NT2/D1 (cell line): ENCODE measurements around the gene SAA2.

Source experiments
- YY1 ChIP-seq: IDR thresholded peaks from 2 replicates; pipeline ENCODE4 v1.6.1; 2011; ENCODE audit not compliant: insufficient read length, insufficient read depth
- ZNF274 ChIP-seq: IDR thresholded peaks from 2 replicates; pipeline ENCODE4 v1.6.1; 2011; ENCODE audit warnings: mild to moderate bottlenecking, low read depth, low read length

DNA sequence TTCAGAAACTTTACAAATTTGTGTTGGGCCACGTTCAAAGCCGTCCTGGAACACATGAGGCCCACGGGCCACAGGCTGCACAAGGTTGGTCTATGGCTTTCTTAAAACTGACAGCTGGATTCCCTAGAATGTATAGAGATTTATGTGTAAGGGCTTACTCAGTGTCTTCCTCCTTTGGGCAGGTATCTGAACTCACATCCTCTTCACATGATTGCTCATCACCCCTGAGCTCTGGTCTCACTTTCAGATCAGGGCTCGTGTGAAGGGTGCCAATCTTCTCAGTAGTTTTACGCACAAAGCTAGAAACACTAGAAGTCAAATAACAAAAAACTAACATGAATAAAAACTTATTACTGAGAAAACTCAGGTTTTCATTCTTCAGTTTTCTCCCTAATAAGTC is 46.4 kb upstream of the SAA2 start:
- TF ChIP-seq YY1 (no peak), ZNF274 (no peak)
